ENCODE results near the gene TMSB15B.
"Not testable (repeated sequence)": the region's sequence is repeated elsewhere in the genome, so short reads cannot be mapped to it uniquely, and the experiment has no call there.

Gene TMSB15B

GRCh38 chrX:103962411-103963278 is at the start of gene TMSB15B:
Gene TMSB15B (plus strand): TSS chrX:103962627.
- H3K27me3 ChIP-seq (ENCODE audit: control insufficient read depth in 1 of 2, insufficient read depth in 2 of 2, low read length in 2 of 2); H3K9ac ChIP-seq (ENCODE audit: low read length in 2 of 2); H3K36me3 ChIP-seq (ENCODE audit: control insufficient read depth in 2 of 2, insufficient read depth in 2 of 2, low read length in 2 of 2); H3K27ac ChIP-seq (ENCODE audit: low read length); H3K9me3 ChIP-seq (ENCODE audit: control insufficient read depth in 2 of 2, low read length in 2 of 2); H3K4me3 ChIP-seq (ENCODE audit: low read length in 2 of 2); H3K4me1 ChIP-seq (ENCODE audit: control insufficient read depth, insufficient read depth, low read length): not testable (repeated sequence)

- Histone ChIP-seq H3K4me1 (ENCODE audit: control insufficient read depth, insufficient read depth, low read length) (no peaks in the 10 kb centered on the region), H3K27ac (ENCODE audit: low read length) (no peak overlapping the region), H3K27me3 (ENCODE audit: control insufficient read depth in 1 of 2, insufficient read depth in 2 of 2, low read length in 2 of 2) (peaks cover 0 to 11% of the 10 kb centered on the region in 2 donors), H3K9me3 (ENCODE audit: control insufficient read depth in 2 of 2, low read length in 2 of 2) (no peaks in the 10 kb centered on the region), H3K36me3 (ENCODE audit: control insufficient read depth in 2 of 2, insufficient read depth in 2 of 2, low read length in 2 of 2) (no peaks in the 10 kb centered on the region), H3K9ac (ENCODE audit: low read length in 2 of 2) (no peak overlapping the region), H3K4me3 (ENCODE audit: low read length in 2 of 2) (no peak overlapping the region)
Observed at GRCh38 chrX:103913356-103914020, 48.9 kb upstream of the TMSB15B start.

- Histone ChIP-seq H3K4me3 (ENCODE audit: low read length in 2 of 2) (peak overlapping the region; percentile 71 to 77), H3K36me3 (ENCODE audit: control insufficient read depth in 2 of 2, insufficient read depth in 2 of 2, low read length in 2 of 2) (no peaks in the 10 kb centered on the region), H3K4me1 (ENCODE audit: control insufficient read depth, insufficient read depth, low read length) (peaks cover 4% of the 10 kb centered on the region), H3K9me3 (ENCODE audit: control insufficient read depth in 2 of 2, low read length in 2 of 2) (no peaks in the 10 kb centered on the region), H3K9ac (ENCODE audit: low read length in 2 of 2) (peak overlapping the region in 1 of 2 donors; percentile 66), H3K27me3 (ENCODE audit: control insufficient read depth in 1 of 2, insufficient read depth in 2 of 2, low read length in 2 of 2) (peaks cover 0 to 7% of the 10 kb centered on the region in 2 donors), H3K27ac (ENCODE audit: low read length) (peak overlapping the region; percentile 69)
Observed at GRCh38 chrX:103918050-103918449, 44.4 kb upstream of the TMSB15B start.

- H3K4me1 ChIP-seq (ENCODE audit: control insufficient read depth, insufficient read depth, low read length), result peaks cover 4% of the 10 kb centered on the region
- H3K9me3 ChIP-seq (ENCODE audit: control insufficient read depth in 2 of 2, low read length in 2 of 2), result no peaks in the 10 kb centered on the region
- H3K9ac ChIP-seq (ENCODE audit: low read length in 2 of 2), result peak overlapping the region; percentile 60 to 66
- H3K27ac ChIP-seq (ENCODE audit: low read length), result peak overlapping the region; percentile 69
- H3K4me3 ChIP-seq (ENCODE audit: low read length in 2 of 2), result peak overlapping the region; percentile 71 to 77
- no peaks in the 10 kb centered on the region for H3K36me3 ChIP-seq (ENCODE audit: control insufficient read depth in 2 of 2, insufficient read depth in 2 of 2, low read length in 2 of 2)
- peaks cover 0 to 7% of the 10 kb centered on the region in 2 donors for H3K27me3 ChIP-seq (ENCODE audit: control insufficient read depth in 1 of 2, insufficient read depth in 2 of 2, low read length in 2 of 2)
Observed at GRCh38 chrX:103918571-103919269, 43.7 kb upstream of the TMSB15B start.

- peak overlapping the region; percentile 60 to 66 for H3K9ac ChIP-seq (ENCODE audit: low read length in 2 of 2)
- H3K4me3 ChIP-seq (ENCODE audit: low read length in 2 of 2), result peak overlapping the region; percentile 71 to 77
- H3K27ac ChIP-seq (ENCODE audit: low read length), result peak overlapping the region; percentile 69
Observed at GRCh38 chrX:103919270-103919637, 43.2 kb upstream of the TMSB15B start.

GRCh38 chrX:103920515-103920914 is 41.9 kb upstream of the TMSB15B start:
- not testable (repeated sequence) for H3K4me1 ChIP-seq (ENCODE audit: control insufficient read depth, insufficient read depth, low read length); H3K9me3 ChIP-seq (ENCODE audit: control insufficient read depth in 2 of 2, low read length in 2 of 2); H3K27ac ChIP-seq (ENCODE audit: low read length); H3K36me3 ChIP-seq (ENCODE audit: control insufficient read depth in 2 of 2, insufficient read depth in 2 of 2, low read length in 2 of 2); H3K27me3 ChIP-seq (ENCODE audit: control insufficient read depth in 1 of 2, insufficient read depth in 2 of 2, low read length in 2 of 2); H3K4me3 ChIP-seq (ENCODE audit: low read length in 2 of 2); H3K9ac ChIP-seq (ENCODE audit: low read length in 2 of 2)

More at GRCh38 chrX:103919270-103919637, 43.2 kb upstream of the TMSB15B start:
- H3K36me3 ChIP-seq (ENCODE audit: control insufficient read depth in 2 of 2, insufficient read depth in 2 of 2, low read length in 2 of 2), result no peaks in the 10 kb centered on the region
- H3K4me1 ChIP-seq (ENCODE audit: control insufficient read depth, insufficient read depth, low read length), result peaks cover 4% of the 10 kb centered on the region
- peaks cover 0 to 7% of the 10 kb centered on the region in 2 donors for H3K27me3 ChIP-seq (ENCODE audit: control insufficient read depth in 1 of 2, insufficient read depth in 2 of 2, low read length in 2 of 2)
- peaks cover 0 to 2% of the 10 kb centered on the region in 2 donors for H3K9me3 ChIP-seq (ENCODE audit: control insufficient read depth in 2 of 2, low read length in 2 of 2)

- H3K36me3 ChIP-seq (ENCODE audit: control insufficient read depth in 2 of 2, insufficient read depth in 2 of 2, low read length in 2 of 2), result no peaks in the 10 kb centered on the region
- H3K4me1 ChIP-seq (ENCODE audit: control insufficient read depth, insufficient read depth, low read length), result no peaks in the 10 kb centered on the region
- H3K27ac ChIP-seq (ENCODE audit: low read length), result no peak overlapping the region
- no peak overlapping the region for H3K9ac ChIP-seq (ENCODE audit: low read length in 2 of 2)
- H3K27me3 ChIP-seq (ENCODE audit: control insufficient read depth in 1 of 2, insufficient read depth in 2 of 2, low read length in 2 of 2), result peaks cover 0 to 7% of the 10 kb centered on the region in 2 donors
- no peak overlapping the region for H3K4me3 ChIP-seq (ENCODE audit: low read length in 2 of 2)
- peaks cover 0 to 3% of the 10 kb centered on the region in 2 donors for H3K9me3 ChIP-seq (ENCODE audit: control insufficient read depth in 2 of 2, low read length in 2 of 2)
Observed at GRCh38 chrX:103927030-103927429, 35.4 kb upstream of the TMSB15B start.

GRCh38 chrX:103927633-103928032 is 34.8 kb upstream of the TMSB15B start:
- Histone ChIP-seq H3K27ac (ENCODE audit: low read length) (no peak overlapping the region), H3K4me3 (ENCODE audit: low read length in 2 of 2) (no peak overlapping the region), H3K27me3 (ENCODE audit: control insufficient read depth in 1 of 2, insufficient read depth in 2 of 2, low read length in 2 of 2) (peaks cover 0 to 7% of the 10 kb centered on the region in 2 donors), H3K36me3 (ENCODE audit: control insufficient read depth in 2 of 2, insufficient read depth in 2 of 2, low read length in 2 of 2) (no peaks in the 10 kb centered on the region), H3K9me3 (ENCODE audit: control insufficient read depth in 2 of 2, low read length in 2 of 2) (peaks cover 0 to 3% of the 10 kb centered on the region in 2 donors), H3K9ac (ENCODE audit: low read length in 2 of 2) (no peak overlapping the region), H3K4me1 (ENCODE audit: control insufficient read depth, insufficient read depth, low read length) (no peaks in the 10 kb centered on the region)

- H3K36me3 ChIP-seq (ENCODE audit: control insufficient read depth in 2 of 2, insufficient read depth in 2 of 2, low read length in 2 of 2), result no peaks in the 10 kb centered on the region
- no peaks in the 10 kb centered on the region for H3K9me3 ChIP-seq (ENCODE audit: control insufficient read depth in 2 of 2, low read length in 2 of 2)
- no peak overlapping the region for H3K4me3 ChIP-seq (ENCODE audit: low read length in 2 of 2)
- H3K27ac ChIP-seq (ENCODE audit: low read length), result no peak overlapping the region
- H3K4me1 ChIP-seq (ENCODE audit: control insufficient read depth, insufficient read depth, low read length), result no peaks in the 10 kb centered on the region
- peaks cover 0 to 2% of the 10 kb centered on the region in 2 donors for H3K27me3 ChIP-seq (ENCODE audit: control insufficient read depth in 1 of 2, insufficient read depth in 2 of 2, low read length in 2 of 2)
- H3K9ac ChIP-seq (ENCODE audit: low read length in 2 of 2), result no peak overlapping the region
Observed at GRCh38 chrX:103932133-103932532, 30.3 kb upstream of the TMSB15B start.

- H3K9me3 ChIP-seq (ENCODE audit: control insufficient read depth in 2 of 2, low read length in 2 of 2); H3K9ac ChIP-seq (ENCODE audit: low read length in 2 of 2); H3K4me3 ChIP-seq (ENCODE audit: low read length in 2 of 2); H3K27me3 ChIP-seq (ENCODE audit: control insufficient read depth in 1 of 2, insufficient read depth in 2 of 2, low read length in 2 of 2); H3K27ac ChIP-seq (ENCODE audit: low read length); H3K36me3 ChIP-seq (ENCODE audit: control insufficient read depth in 2 of 2, insufficient read depth in 2 of 2, low read length in 2 of 2); H3K4me1 ChIP-seq (ENCODE audit: control insufficient read depth, insufficient read depth, low read length): not testable (repeated sequence)
Observed at GRCh38 chrX:103940257-103940656, 22.2 kb upstream of the TMSB15B start.
